Sigmoid colon (tissue), 7 donors: ENCODE results near the gene IKZF2. TPM values are rescaled to one million over a fixed set of nuclear protein-coding genes. Genes with fewer than 3 reads are reported as not detected.
A peak's percentile ranks its signal among the peaks of the same experiment; 100 is the strongest.

Source experiments
- DNase-seq: peaks from one replicate; pipeline ENCODE4 v3.0.0-alpha.2; 2019
- H3K27ac ChIP-seq, 4 donors: fragments of 200-600 bp; sonication (generic); one replicate each; pipeline ENCODE4 v1.5.1; 2016 to 2019; ENCODE audit warnings: mild to moderate bottlenecking in 1 of 4
- H3K27me3 ChIP-seq, 3 donors: fragments of 200-600 bp; sonication (generic); one replicate each; pipeline ENCODE4 v1.5.1; 2019; ENCODE audit warnings: mild to moderate bottlenecking in 1 of 3
- H3K36me3 ChIP-seq, 4 donors: fragments of 200-600 bp; sonication (generic); one replicate each; pipeline ENCODE4 v1.5.1; 2016 to 2019
- H3K4me1 ChIP-seq, 4 donors: fragments of 200-600 bp; sonication (generic); one replicate each; pipeline ENCODE4 v1.5.1; 2017 to 2019
- H3K4me3 ChIP-seq, 4 donors: fragments of 200-600 bp; sonication (generic); one replicate each; pipeline ENCODE4 v1.5.1; 2017 to 2019; ENCODE audit warnings: mild to moderate bottlenecking in 2 of 4, moderate library complexity in 1 of 4
- H3K9me3 ChIP-seq, 4 donors: fragments of 200-600 bp in 3 of 4; sonication (generic) in 3 of 4; one replicate each; pipeline versions ENCODE4 v1.5.1 to v1.6.1; 2013 to 2019
- EP300 ChIP-seq, 4 donors: sonication (generic); formaldehyde crosslinking; IDR thresholded peaks; one replicate each; pipeline ENCODE4 v1.6.1; 2017; ENCODE audit warnings: antibody characterized with exemption in 4 of 4
- POLR2A ChIP-seq, 2 donors: fragments of 450-650 bp; IDR thresholded peaks; one replicate each; pipeline ENCODE4 v1.6.1; 2016; ENCODE audit warnings: antibody characterized with exemption in 2 of 2, mild to moderate bottlenecking in 2 of 2, moderate library complexity in 2 of 2
- POLR2AphosphoS5 ChIP-seq, 4 donors: sonication (generic); formaldehyde crosslinking; IDR thresholded peaks; one replicate each; pipeline ENCODE4 v1.6.1; 2017; ENCODE audit warnings: antibody characterized with exemption in 4 of 4
- WGBS, 2 donors: extraction: QIAGEN DNeasy Blood & Tissue Kit; methylation state at CpG; one replicate each; pipeline ENCODE4 v1.1.7; 2013; 5-methylcytosine and 5-hydroxymethylcytosine counted together
- intact Hi-C: fragments of 100-400 bp; cut with DNase I; formaldehyde crosslinking; loops from one replicate; pipeline ENCODE4 v1.15.1; 2023
- polyA plus RNA-seq, 3 donors: library from polyadenylated mRNA; stranded (reverse); fragments of 200-250 nt; gene quantifications; one replicate each; pipeline ENCODE4 v1.2.3, GENCODE V29; 2013
- total RNA-seq, 4 donors: library from RNA; depleted of rRNA; stranded (reverse); fragments of >200 nt; gene quantifications; one replicate each; pipeline ENCODE4 v1.1.0, GENCODE V29; 2016
- TF ChIP-seq, protein P1 (sequence below), 4 experiments: fragments of 450-650 bp in 3 of 4; fragments of 200-600 bp in 1 of 4; IDR thresholded peaks; one replicate each; pipeline ENCODE4 v1.5.1; 2016 to 2019; ENCODE audit warnings: antibody characterized with exemption in 4 of 4, mild to moderate bottlenecking in 3 of 4, moderate library complexity in 2 of 4
- donor health status: healthy with polysubstance abuse.
- donor health status: Bipolar disorder and iron deficiency.
- donor health status: healthy.

The IKZF2 gene
- total and polyA plus RNA-seq, 7 donors: under 0.01 to 14.9 (median 5.5) TPM

DNA sequence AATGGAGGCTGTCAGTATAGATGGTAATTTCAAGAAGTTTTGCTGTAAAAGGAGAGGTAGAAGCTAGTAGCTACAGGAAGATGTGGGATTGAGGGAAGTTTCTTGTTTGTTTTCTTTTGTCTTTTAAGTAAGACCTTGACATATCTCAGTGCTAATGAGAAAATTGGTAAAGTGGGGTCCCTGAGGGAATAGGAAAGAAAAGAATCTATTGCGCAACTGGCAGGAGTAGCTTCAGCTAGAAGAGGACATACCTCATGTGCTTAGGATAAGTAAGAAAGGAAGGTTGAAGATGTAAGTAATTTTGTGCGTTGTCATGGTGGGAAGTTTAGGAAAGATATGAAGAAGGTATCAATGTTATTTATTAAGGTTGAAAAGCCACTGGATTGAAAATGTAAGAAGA is 8.4 kb upstream of the IKZF2 start:
- TF ChIP-seq, protein P1, sequence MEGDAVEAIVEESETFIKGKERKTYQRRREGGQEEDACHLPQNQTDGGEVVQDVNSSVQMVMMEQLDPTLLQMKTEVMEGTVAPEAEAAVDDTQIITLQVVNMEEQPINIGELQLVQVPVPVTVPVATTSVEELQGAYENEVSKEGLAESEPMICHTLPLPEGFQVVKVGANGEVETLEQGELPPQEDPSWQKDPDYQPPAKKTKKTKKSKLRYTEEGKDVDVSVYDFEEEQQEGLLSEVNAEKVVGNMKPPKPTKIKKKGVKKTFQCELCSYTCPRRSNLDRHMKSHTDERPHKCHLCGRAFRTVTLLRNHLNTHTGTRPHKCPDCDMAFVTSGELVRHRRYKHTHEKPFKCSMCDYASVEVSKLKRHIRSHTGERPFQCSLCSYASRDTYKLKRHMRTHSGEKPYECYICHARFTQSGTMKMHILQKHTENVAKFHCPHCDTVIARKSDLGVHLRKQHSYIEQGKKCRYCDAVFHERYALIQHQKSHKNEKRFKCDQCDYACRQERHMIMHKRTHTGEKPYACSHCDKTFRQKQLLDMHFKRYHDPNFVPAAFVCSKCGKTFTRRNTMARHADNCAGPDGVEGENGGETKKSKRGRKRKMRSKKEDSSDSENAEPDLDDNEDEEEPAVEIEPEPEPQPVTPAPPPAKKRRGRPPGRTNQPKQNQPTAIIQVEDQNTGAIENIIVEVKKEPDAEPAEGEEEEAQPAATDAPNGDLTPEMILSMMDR (IDR thresholded peaks at IDR 0.05): no peak
- TF ChIP-seq POLR2AphosphoS5 (IDR thresholded peaks at IDR 0.05) (no peak), POLR2A (IDR thresholded peaks at IDR 0.05) (no peak)
- no peaks in the 10 kb centered on the region for H3K9me3 ChIP-seq
- intact Hi-C loops: no loop called here
- H3K4me3 ChIP-seq: no peak overlapping the region
- no peak for DNase-seq
- H3K27ac ChIP-seq: no peak overlapping the region
- no peaks in the 10 kb centered on the region for H3K36me3 ChIP-seq
- H3K27me3 ChIP-seq: no peaks in the 10 kb centered on the region
- 96 to 97% methylated on average over 2 of the region's 2 CpGs for WGBS, 2 donors
- peaks cover 0 to 8% (median 0%) of the 10 kb centered on the region in 4 donors for H3K4me1 ChIP-seq

DNA sequence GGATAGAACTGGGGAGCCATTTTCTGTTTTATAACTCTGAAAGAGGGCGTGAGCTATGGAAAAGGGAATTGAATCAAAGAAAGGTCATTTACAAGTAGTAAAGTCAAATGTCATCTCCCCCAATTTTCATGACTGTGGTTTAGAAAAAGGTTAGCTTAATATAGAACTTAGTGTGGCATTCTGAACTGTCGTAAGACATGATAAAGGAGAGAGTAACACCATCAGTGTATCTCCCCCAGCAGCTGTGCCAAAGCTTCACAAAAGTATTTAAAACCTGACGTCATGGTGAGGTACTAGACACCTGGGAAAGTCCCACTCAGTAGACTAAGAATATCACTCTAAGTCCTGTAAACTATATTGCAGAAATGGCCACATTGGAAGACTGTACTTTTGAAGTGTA is 5.8 kb upstream of the IKZF2 start:
- whole genome bisulfite sequencing, 2 donors: 43 to 54% methylated on average over 3 of the region's 3 CpGs
- TF ChIP-seq, protein P1 (IDR thresholded peaks at IDR 0.05): no peak
- no peak for TF ChIP-seq POLR2AphosphoS5 (IDR thresholded peaks at IDR 0.05)
- TF ChIP-seq EP300 (IDR thresholded peaks at IDR 0.05): no peak
- TF ChIP-seq POLR2A (IDR thresholded peaks at IDR 0.05): no peak
- Histone ChIP-seq H3K36me3 (no peaks in the 10 kb centered on the region), H3K4me3 (no peak overlapping the region), H3K27ac (no peak overlapping the region), H3K9me3 (no peaks in the 10 kb centered on the region), H3K27me3 (no peaks in the 10 kb centered on the region), H3K4me1 (peaks cover 0 to 22% (median 3%) of the 10 kb centered on the region in 4 donors)
- intact Hi-C loops: no loop called here
- no peak for DNase-seq

DNA sequence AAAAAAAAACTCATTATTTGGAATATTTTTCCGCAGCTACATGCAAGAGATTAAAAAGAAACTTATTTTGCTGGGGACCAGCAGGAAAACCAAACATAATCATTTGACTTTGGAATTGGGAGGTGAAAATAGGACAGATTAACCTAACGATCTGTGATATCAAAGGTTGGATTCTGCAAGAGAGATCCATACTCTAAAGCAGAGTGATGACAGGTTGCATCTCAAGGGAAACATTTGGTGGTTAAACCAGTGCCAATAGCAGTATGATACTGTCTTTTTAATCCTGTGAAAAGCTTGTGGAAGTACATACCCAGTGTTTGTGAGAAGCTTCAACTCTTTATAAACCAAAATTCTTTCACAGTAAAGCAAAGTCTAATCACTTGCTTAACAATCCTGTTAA is 5.3 kb upstream of the IKZF2 start:
- TF ChIP-seq POLR2AphosphoS5 (IDR thresholded peaks at IDR 0.05): no peak
- TF ChIP-seq, protein P1 (IDR thresholded peaks at IDR 0.05): no peak
- no peak for TF ChIP-seq EP300 (IDR thresholded peaks at IDR 0.05)
- no peak for TF ChIP-seq POLR2A (IDR thresholded peaks at IDR 0.05)
- no peak overlapping the region for H3K4me3 ChIP-seq
- H3K36me3 ChIP-seq: no peaks in the 10 kb centered on the region
- no peaks in the 10 kb centered on the region for H3K9me3 ChIP-seq
- peaks cover 0 to 18% (median 3%) of the 10 kb centered on the region in 4 donors for H3K4me1 ChIP-seq
- no peak for DNase-seq
- no peaks in the 10 kb centered on the region for H3K27me3 ChIP-seq
- WGBS, 2 donors: 67 to 87% methylated on average over 2 of the region's 2 CpGs
- no peak overlapping the region for H3K27ac ChIP-seq
- intact Hi-C loops: no loop called here

DNA sequence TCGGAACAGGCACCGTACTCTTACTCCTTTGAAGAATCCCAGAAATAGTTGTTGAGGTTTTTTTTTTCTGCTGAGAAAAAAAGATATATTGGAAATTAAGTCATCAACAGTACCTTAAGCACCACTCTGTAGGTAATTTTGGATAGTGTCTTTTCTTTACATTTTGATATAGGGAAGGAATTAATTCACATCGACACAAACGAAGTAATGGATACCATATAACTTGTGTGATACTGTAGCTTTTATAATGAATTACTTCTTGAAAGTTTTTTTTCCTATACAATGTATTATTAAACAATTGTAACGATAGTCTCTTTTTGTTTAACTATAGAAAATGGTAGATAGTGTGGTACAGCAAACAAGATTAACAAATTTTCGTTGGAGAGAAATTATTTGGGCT is 1.5 kb upstream of the IKZF2 start:
- no peaks in the 10 kb centered on the region for H3K27me3 ChIP-seq
- WGBS, 2 donors: 61 to 71% methylated on average over 6 of the region's 6 CpGs
- TF ChIP-seq POLR2A (IDR thresholded peaks at IDR 0.05) (no peak), EP300 (IDR thresholded peaks at IDR 0.05) (no peak), POLR2AphosphoS5 (IDR thresholded peaks at IDR 0.05) (no peak)
- TF ChIP-seq, protein P1 (IDR thresholded peaks at IDR 0.05): no peak
- DNase-seq: no peak
- intact Hi-C loops: loop anchor here (2.0 to 5.0 kb wide), 4 partner anchors 132 to 1659 kb away; partner anchors contain the start of gene SPAG16
- H3K27ac ChIP-seq: peak overlapping the region; percentile 94 to 98 (median 97)
- no peaks in the 10 kb centered on the region for H3K9me3 ChIP-seq
- H3K4me1 ChIP-seq: peaks cover 0 to 31% (median 18%) of the 10 kb centered on the region in 4 donors
- H3K36me3 ChIP-seq: no peaks in the 10 kb centered on the region
- H3K4me3 ChIP-seq: peak overlapping the region; percentile 56 to 85 (median 80)
